ENCODE measurements around the gene CELF4.

DNA sequence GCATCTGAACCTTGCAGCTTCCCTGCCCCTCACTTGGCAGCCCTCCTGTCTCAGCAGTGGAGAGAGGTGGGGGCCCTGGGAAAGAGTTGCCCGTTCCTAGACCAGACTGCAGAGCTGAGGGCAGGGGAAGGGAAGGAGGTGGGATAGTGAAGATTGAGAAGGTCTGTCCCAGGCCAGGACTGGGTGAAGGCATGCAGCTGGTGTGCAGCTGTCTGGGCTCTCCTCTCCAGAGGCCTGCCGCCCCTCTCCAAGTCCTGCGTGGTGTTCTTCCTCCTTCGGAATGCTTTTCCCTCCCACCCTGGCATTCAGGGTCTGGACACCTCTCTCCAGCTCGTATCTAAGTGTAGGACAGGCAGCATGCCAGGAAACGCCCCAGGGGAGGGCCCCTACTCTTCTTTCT, 323.5 kb downstream of the CELF4 start:
- TF ChIP-seq GATA2 (IDR thresholded peaks at IDR 0.05; ENCODE audit: low read depth, low read length): no peak
- TF ChIP-seq GATA3 (IDR thresholded peaks at IDR 0.05; ENCODE audit: low read depth, low read length): no peak

Measured in SH-SY5Y (cell line).